ENCODE measurements around the gene CHIA. TPM values are rescaled to one million over a fixed set of nuclear protein-coding genes. Genes with fewer than 3 reads are reported as not detected.

Gene CHIA
- total RNA-seq, 1 experiment from 2014 or later, result not detected

DNA sequence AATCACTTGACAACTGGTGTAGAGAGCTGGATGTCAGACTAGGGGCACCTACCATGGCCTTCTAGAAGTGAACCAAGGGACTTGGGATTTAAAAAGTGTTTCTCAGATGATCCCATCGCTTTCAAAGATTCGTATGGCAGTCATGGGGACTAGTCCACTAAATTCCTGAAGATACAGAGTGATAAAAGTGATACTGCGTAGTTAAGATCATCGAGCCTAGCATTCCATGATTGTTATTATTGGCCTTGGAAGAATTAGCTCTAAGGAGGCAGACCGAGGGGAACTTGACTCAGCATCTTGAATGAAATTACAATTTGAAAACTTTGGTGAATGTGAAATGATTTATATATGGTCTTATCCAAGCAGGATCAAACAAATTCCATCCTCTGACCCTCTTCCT is 1.3 kb upstream of the CHIA start:
- no peak overlapping the region for H3K4me3 Mint-ChIP-seq (ENCODE audit: unreplicated experiment)
- CTCF ChIA-PET, result interaction anchor here (0.5 to 1.3 kb wide), 4 partner anchors 45 to 334 kb away, joined by 3 to 7 read pairs (median 4); no protein-coding TSS in a partner anchor
- TF ChIP-seq, protein P1, sequence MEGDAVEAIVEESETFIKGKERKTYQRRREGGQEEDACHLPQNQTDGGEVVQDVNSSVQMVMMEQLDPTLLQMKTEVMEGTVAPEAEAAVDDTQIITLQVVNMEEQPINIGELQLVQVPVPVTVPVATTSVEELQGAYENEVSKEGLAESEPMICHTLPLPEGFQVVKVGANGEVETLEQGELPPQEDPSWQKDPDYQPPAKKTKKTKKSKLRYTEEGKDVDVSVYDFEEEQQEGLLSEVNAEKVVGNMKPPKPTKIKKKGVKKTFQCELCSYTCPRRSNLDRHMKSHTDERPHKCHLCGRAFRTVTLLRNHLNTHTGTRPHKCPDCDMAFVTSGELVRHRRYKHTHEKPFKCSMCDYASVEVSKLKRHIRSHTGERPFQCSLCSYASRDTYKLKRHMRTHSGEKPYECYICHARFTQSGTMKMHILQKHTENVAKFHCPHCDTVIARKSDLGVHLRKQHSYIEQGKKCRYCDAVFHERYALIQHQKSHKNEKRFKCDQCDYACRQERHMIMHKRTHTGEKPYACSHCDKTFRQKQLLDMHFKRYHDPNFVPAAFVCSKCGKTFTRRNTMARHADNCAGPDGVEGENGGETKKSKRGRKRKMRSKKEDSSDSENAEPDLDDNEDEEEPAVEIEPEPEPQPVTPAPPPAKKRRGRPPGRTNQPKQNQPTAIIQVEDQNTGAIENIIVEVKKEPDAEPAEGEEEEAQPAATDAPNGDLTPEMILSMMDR (IDR thresholded peaks at IDR 0.05; ENCODE audit: unreplicated experiment), result no peak

DNA sequence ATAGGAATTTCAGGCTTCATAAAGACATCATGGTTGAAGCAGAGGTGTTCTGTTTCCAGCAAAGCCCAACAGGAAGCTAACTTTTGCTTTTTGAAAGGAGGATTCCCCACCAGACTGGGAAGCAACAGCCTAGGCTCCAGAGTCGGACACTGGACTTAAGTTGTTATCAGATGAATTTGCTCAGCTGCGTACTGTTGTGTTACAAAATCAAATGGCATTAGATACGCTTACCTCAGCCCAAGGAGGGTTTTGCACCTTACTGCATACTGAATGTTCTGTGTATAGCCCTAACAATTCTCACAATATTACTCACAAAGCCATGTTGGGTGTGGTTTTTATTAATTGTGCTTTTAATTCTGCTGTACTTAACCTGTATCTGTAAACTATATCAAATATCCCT is 547 bp upstream of the CHIA start:
- H3K36me3 Mint-ChIP-seq (ENCODE audit: insufficient read depth, unreplicated experiment), result no peaks in the 10 kb centered on the region
- CTCF ChIA-PET, result interaction anchor here (1.0 kb wide), 1 partner anchor 44 kb away, joined by 7 read pairs; no protein-coding TSS in a partner anchor
- no peak overlapping the region for H3K27ac Mint-ChIP-seq (ENCODE audit: low read depth, unreplicated experiment)
- intact Hi-C loops (cut with micrococcal nuclease), result no loop called here
- H3K4me1 Mint-ChIP-seq (ENCODE audit: insufficient read depth, unreplicated experiment), result peaks cover 13% of the 10 kb centered on the region
- no peak overlapping the region for H3K4me3 Mint-ChIP-seq (ENCODE audit: unreplicated experiment)
- no TSS peak for BruUV-seq (replicated peaks)
- H3K9me3 Mint-ChIP-seq (ENCODE audit: unreplicated experiment), result no peaks in the 10 kb centered on the region
- TF ChIP-seq, protein P1 (IDR thresholded peaks at IDR 0.05; ENCODE audit: unreplicated experiment), result no peak
- no peaks in the 10 kb centered on the region for H3K27me3 Mint-ChIP-seq (ENCODE audit: insufficient read depth, unreplicated experiment)
- no peak for DNase-seq (ENCODE audit: unreplicated experiment)
- POLR2A ChIA-PET, result no interaction called here

More for the DNA sequence above, 1.3 kb upstream of the CHIA start:
- no TSS peak for BruUV-seq (replicated peaks)
- no peak for DNase-seq (ENCODE audit: unreplicated experiment)
- intact Hi-C loops (cut with micrococcal nuclease), result no loop called here
- Mint-ChIP-seq H3K36me3 (ENCODE audit: insufficient read depth, unreplicated experiment) (no peaks in the 10 kb centered on the region), H3K27ac (ENCODE audit: low read depth, unreplicated experiment) (no peak overlapping the region), H3K4me1 (ENCODE audit: insufficient read depth, unreplicated experiment) (peaks cover 13% of the 10 kb centered on the region), H3K9me3 (ENCODE audit: unreplicated experiment) (no peaks in the 10 kb centered on the region), H3K27me3 (ENCODE audit: insufficient read depth, unreplicated experiment) (no peaks in the 10 kb centered on the region)
- POLR2A ChIA-PET, result no interaction called here

DNA sequence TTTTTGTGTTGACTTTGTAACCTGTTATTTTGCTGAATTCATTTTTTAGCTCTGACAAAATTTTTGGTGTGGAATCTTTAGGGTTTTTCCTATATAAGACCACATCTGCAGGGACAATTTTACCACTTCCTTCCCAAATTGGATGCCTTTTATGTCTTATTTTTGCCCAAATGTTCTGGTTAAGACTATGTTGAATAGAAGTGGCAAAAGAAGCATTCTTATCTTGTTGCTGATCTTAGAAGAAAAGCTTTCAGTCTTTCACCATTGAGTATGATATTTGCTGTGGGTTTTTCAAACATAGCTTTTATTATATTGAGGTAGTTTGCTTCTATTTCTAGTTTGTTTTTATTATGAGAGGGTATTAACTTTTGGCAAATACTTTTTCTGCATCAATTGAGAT is 3.7 kb downstream of the CHIA start:
- H3K9me3 Mint-ChIP-seq (ENCODE audit: unreplicated experiment), result no peaks in the 10 kb centered on the region
- intact Hi-C loops (cut with micrococcal nuclease), result no loop called here
- ChIA-PET CTCF (interaction anchor here (0.6 kb wide), 1 partner anchor 104 kb away, joined by 3 read pairs; no protein-coding TSS in a partner anchor), POLR2A (no interaction called here)
- DNase-seq (ENCODE audit: unreplicated experiment), result no peak
- H3K4me1 Mint-ChIP-seq (ENCODE audit: insufficient read depth, unreplicated experiment), result peaks cover 12% of the 10 kb centered on the region
- no peak overlapping the region for H3K27ac Mint-ChIP-seq (ENCODE audit: low read depth, unreplicated experiment)
- peaks cover 6% of the 10 kb centered on the region for H3K36me3 Mint-ChIP-seq (ENCODE audit: insufficient read depth, unreplicated experiment)
- TF ChIP-seq, protein P1 (IDR thresholded peaks at IDR 0.05; ENCODE audit: unreplicated experiment), result no peak
- BruUV-seq (replicated peaks), result no TSS peak
- H3K4me3 Mint-ChIP-seq (ENCODE audit: unreplicated experiment), result no peak overlapping the region
- H3K27me3 Mint-ChIP-seq (ENCODE audit: insufficient read depth, unreplicated experiment), result peaks cover 20% of the 10 kb centered on the region

DNA sequence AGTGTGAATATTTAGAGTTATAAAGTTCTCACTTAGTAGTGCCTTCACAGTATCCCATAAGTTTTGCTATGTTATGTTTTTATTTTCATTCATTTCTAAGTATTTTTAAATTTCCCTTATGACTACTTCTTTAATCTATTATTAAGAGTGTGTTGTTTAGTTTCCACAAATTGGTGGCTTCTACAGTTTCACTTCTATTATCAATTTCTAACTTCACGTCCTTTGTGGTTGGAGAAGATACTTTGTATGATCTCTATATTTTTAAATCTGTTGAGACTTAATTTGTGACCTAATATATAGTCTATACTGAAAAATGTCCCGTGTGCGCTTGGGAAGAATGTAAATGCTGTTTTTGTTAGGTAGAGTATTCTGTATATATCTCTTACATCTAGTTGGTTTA is 11.7 kb downstream of the CHIA start:
- H3K4me3 Mint-ChIP-seq (ENCODE audit: unreplicated experiment), result no peak overlapping the region
- CTCF ChIA-PET, result no interaction called here
- peaks cover 5% of the 10 kb centered on the region for H3K36me3 Mint-ChIP-seq (ENCODE audit: insufficient read depth, unreplicated experiment)
- H3K27ac Mint-ChIP-seq (ENCODE audit: low read depth, unreplicated experiment), result no peak overlapping the region
- H3K27me3 Mint-ChIP-seq (ENCODE audit: insufficient read depth, unreplicated experiment), result peaks cover 52% of the 10 kb centered on the region
- DNase-seq (ENCODE audit: unreplicated experiment), result no peak
- TF ChIP-seq, protein P1 (IDR thresholded peaks at IDR 0.05; ENCODE audit: unreplicated experiment), result no peak
- H3K9me3 Mint-ChIP-seq (ENCODE audit: unreplicated experiment), result peaks cover 6% of the 10 kb centered on the region
- POLR2A ChIA-PET, result no interaction called here
- no TSS peak for BruUV-seq (replicated peaks)
- H3K4me1 Mint-ChIP-seq (ENCODE audit: insufficient read depth, unreplicated experiment), result no peaks in the 10 kb centered on the region
- intact Hi-C loops (cut with micrococcal nuclease), result no loop called here
